HG03469 (cell line): ENCODE data around the gene CCDC121.
A peak's percentile ranks its signal among the peaks of the same experiment; 100 is the strongest.

ENCODE experiments used
- ATAC-seq: cut with Tn5 transposase; IDR thresholded peaks from one replicate; pipeline ENCODE4 v1.9.1; 2021; ENCODE audit warnings: mild to moderate bottlenecking, moderate library complexity, moderate number of reproducible peaks; ENCODE audit not compliant: unreplicated experiment

Gene CCDC121

GRCh38 chr2:27628767-27629709, at the start of gene CCDC121, which contains the start of gene GPN1:
CCDC121 (minus strand) TSS chr2:27629012; CDS start chr2:27627799, 1,213 bp downstream.
GPN1 (plus strand) TSS chr2:27629050; CDS start chr2:27629059, 9 bp downstream.
- ATAC-seq = peak; percentile 91

GRCh38 chr2:27672723-27673486, 44.1 kb upstream of the CCDC121 start:
- no peak for ATAC-seq

- ATAC-seq = no peak
Measured at GRCh38 chr2:27671235-27671634, 42.4 kb upstream of the CCDC121 start.

- no peak for ATAC-seq
Measured at GRCh38 chr2:27667446-27667845, 38.6 kb upstream of the CCDC121 start.

GRCh38 chr2:27664622-27665363, 36.0 kb upstream of the CCDC121 start:
- no peak for ATAC-seq

- ATAC-seq = peak; percentile 18
Measured at GRCh38 chr2:27664154-27664574, 35.4 kb upstream of the CCDC121 start.

GRCh38 chr2:27663285-27664153, 34.7 kb upstream of the CCDC121 start, which contains the start of the genes SLC4A1AP and SUPT7L:
SLC4A1AP (plus strand) TSS chr2:27663889; CDS start chr2:27663915, 26 bp downstream.
SUPT7L (minus strand) TSS chr2:27663614; CDS start chr2:27662192, 1,422 bp downstream.
- peak; percentile 51 for ATAC-seq

GRCh38 chr2:27661371-27661770, 32.6 kb upstream of the CCDC121 start:
- ATAC-seq = no peak

- ATAC-seq = no peak
Measured at GRCh38 chr2:27655155-27655951, 26.5 kb upstream of the CCDC121 start.

GRCh38 chr2:27653397-27653796, 24.6 kb upstream of the CCDC121 start:
- no peak for ATAC-seq

GRCh38 chr2:27652790-27653189, 24.0 kb upstream of the CCDC121 start:
- no peak for ATAC-seq

- ATAC-seq = no peak
Measured at GRCh38 chr2:27652341-27652740, 23.5 kb upstream of the CCDC121 start.

GRCh38 chr2:27651056-27651455, 22.2 kb upstream of the CCDC121 start:
- no peak for ATAC-seq

GRCh38 chr2:27647737-27648136, 18.9 kb upstream of the CCDC121 start:
- no peak for ATAC-seq

GRCh38 chr2:27647289-27647688, 18.5 kb upstream of the CCDC121 start:
- no peak for ATAC-seq

- ATAC-seq = no peak
Measured at GRCh38 chr2:27645197-27645596, 16.4 kb upstream of the CCDC121 start.

- no peak for ATAC-seq
Measured at GRCh38 chr2:27640722-27641245, 12.0 kb upstream of the CCDC121 start.

GRCh38 chr2:27638709-27639108, 9.9 kb upstream of the CCDC121 start:
- ATAC-seq = no peak
